ENCODE results near the gene DLD. TPM values are rescaled to one million over a fixed set of nuclear protein-coding genes. Genes with fewer than 3 reads are reported as not detected.
"Not testable (repeated sequence)": the region's sequence is repeated elsewhere in the genome, so short reads cannot be mapped to it uniquely, and the experiment has no call there.

DLD gene
- total RNA-seq, 4 donors from 2014 or later, result 79.3 to 246 (median 148) TPM

DNA sequence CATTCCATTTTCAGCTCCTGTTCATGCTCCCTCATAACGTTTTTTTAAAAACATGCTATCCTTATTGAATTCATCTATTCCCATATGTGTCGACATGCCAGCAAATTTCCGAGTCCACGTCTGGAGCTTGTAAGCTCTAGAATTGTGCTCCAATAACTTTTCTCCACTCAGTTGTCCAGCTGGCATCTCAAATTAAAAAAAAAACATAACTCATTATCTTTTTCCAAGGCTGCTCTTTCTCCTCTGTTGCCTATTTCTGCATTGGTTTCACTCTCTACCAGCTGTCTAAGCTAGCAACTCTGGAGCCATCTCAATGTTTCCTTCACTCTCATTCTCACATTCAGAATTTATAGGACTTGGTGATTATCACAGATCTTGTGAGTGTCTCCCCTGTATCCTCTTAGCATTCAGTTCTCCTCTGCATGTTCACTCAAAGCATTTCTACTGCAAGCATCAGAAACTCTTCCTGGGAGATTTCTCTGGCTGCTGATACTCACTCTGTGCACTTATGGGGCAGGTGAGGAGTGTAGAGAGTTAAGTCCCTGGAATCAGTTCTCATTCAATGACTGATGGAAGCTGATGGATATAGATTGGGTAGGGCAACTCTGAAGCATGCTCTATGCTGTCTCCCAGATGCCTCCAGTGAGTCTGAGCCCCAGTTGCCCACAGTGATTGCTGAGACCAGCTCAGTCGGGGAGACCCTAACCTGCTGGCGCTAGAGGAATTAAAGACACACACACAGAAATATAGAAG is 6.7 kb upstream of the DLD start:
- Histone ChIP-seq H3K4me1 (no peaks in the 10 kb centered on the region), H3K36me3 (no peaks in the 10 kb centered on the region), H3K27ac (no peak overlapping the region), H3K9me3 (no peaks in the 10 kb centered on the region), H3K4me3 (no peak overlapping the region), H3K27me3 (no peaks in the 10 kb centered on the region)
- TF ChIP-seq EP300 (IDR thresholded peaks at IDR 0.05) (no peak), POLR2AphosphoS5 (IDR thresholded peaks at IDR 0.05) (no peak), POLR2A (IDR thresholded peaks at IDR 0.05) (no peak)
- TF ChIP-seq, protein P1, sequence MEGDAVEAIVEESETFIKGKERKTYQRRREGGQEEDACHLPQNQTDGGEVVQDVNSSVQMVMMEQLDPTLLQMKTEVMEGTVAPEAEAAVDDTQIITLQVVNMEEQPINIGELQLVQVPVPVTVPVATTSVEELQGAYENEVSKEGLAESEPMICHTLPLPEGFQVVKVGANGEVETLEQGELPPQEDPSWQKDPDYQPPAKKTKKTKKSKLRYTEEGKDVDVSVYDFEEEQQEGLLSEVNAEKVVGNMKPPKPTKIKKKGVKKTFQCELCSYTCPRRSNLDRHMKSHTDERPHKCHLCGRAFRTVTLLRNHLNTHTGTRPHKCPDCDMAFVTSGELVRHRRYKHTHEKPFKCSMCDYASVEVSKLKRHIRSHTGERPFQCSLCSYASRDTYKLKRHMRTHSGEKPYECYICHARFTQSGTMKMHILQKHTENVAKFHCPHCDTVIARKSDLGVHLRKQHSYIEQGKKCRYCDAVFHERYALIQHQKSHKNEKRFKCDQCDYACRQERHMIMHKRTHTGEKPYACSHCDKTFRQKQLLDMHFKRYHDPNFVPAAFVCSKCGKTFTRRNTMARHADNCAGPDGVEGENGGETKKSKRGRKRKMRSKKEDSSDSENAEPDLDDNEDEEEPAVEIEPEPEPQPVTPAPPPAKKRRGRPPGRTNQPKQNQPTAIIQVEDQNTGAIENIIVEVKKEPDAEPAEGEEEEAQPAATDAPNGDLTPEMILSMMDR (IDR thresholded peaks at IDR 0.05), result no peak
- WGBS, 2 donors (ENCODE audit: low coverage in 1 of 2), result 66 to 67% methylated on average over 4 to 6 of the region's 6 CpGs
- ATAC-seq, result no peak

DNA sequence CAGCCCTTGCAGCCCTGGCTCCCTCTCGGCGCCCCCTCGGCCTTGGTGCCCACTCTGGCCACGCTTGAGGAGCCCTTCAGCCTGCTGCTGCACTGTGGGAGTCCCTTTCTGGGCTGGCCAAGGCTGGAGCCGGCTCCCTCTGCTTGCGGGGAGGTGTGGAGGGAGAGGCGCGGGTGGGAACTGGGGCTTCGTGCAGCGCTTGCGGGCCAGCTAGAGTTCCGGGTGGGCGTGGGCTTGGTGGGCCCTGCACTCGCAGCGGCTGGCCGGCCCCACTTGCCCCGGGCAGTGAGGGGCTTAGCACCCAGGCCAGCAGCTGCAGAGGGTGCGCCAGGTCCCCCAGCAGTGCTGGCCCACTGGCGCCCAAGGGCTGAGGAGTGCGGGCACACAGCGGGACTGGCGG is 3.2 kb upstream of the DLD start:
- H3K4me1 ChIP-seq, result peaks cover 0 to 22% (median 9%) of the 10 kb centered on the region in 3 donors
- not testable (repeated sequence) for H3K9me3 ChIP-seq, ATAC-seq, H3K27ac ChIP-seq, H3K4me3 ChIP-seq, H3K27me3 ChIP-seq, H3K36me3 ChIP-seq
- 40 to 74% methylated on average over 1 to 3 of the region's 22 CpGs for WGBS, 2 donors (ENCODE audit: low coverage in 1 of 2)

DNA sequence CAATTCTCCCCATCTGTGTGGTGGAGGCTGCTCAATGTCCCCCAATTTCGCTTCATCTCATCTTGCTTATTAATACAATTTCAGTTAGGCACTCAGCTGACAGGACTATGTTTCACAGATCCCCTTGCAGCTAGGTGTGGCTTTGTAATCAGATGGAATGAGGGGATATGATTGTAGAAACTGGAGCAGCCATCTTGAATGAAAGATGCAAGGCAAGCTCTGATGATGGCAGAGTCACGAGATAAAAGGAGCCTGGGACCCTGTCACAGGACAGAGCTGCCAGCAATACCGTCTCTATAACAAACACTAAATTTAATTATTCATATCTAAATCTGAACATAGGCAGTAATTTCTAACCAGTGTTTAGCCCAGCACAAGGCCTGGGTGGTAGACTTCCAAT is 991 bp upstream of the DLD start:
- Histone ChIP-seq H3K4me3 (no peak overlapping the region), H3K27ac (peak overlapping the region; percentile 71 to 98 (median 97)), H3K4me1 (peaks cover 0 to 44% (median 18%) of the 10 kb centered on the region in 3 donors), H3K27me3 (no peaks in the 10 kb centered on the region), H3K36me3 (peaks cover 0 to 10% of the 10 kb centered on the region in 2 donors), H3K9me3 (no peaks in the 10 kb centered on the region)
- ATAC-seq, result no peak
- no peak for TF ChIP-seq EP300 (IDR thresholded peaks at IDR 0.05)
- TF ChIP-seq, protein P1 (IDR thresholded peaks at IDR 0.05), result no peak
- TF ChIP-seq POLR2A (IDR thresholded peaks at IDR 0.05), result no peak
- no peak for TF ChIP-seq POLR2AphosphoS5 (IDR thresholded peaks at IDR 0.05)
- WGBS, 2 donors (ENCODE audit: low coverage in 1 of 2), result 34 to 67% methylated on average over 3 of the region's 3 CpGs

DNA sequence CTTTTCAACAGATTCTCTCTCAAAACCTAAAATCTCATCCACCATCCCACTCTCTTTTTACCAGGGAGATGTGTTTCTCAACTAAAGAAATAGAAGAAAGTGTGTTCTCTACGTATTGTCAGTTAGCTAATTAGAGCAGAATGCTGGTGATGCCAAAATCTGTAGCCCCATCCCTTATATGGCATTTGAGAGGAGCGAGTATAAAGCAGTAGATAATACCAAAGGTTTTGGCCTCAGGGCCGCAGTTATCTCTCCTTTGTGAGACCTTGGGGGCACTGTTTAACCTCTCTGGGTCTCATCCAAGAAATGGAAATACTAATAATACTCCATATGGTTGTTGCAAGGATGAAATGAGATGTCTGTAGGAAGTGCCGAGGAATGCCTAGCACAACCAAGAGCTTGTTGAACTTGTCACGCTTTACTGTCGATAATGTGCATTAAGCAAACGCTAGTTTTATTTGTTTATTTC is 456 bp upstream of the DLD start:
- 0 to 1% methylated on average over 7 of the region's 7 CpGs for WGBS, 2 donors (ENCODE audit: low coverage in 1 of 2)
- H3K9me3 ChIP-seq, result no peaks in the 10 kb centered on the region
- peak overlapping the region; percentile 52 to 84 for H3K4me3 ChIP-seq
- peak overlapping the region; percentile 71 to 98 (median 97) for H3K27ac ChIP-seq
- H3K4me1 ChIP-seq, result peaks cover 0 to 48% (median 18%) of the 10 kb centered on the region in 3 donors
- peak; percentile 32 for ATAC-seq
- no peaks in the 10 kb centered on the region for H3K27me3 ChIP-seq
- TF ChIP-seq EP300 (IDR thresholded peaks at IDR 0.05) (no peak), POLR2A (IDR thresholded peaks at IDR 0.05) (no peak), POLR2AphosphoS5 (IDR thresholded peaks at IDR 0.05) (no peak)
- TF ChIP-seq, protein P1 (IDR thresholded peaks at IDR 0.05), result no peak
- H3K36me3 ChIP-seq, result peaks cover 0 to 15% of the 10 kb centered on the region in 2 donors

DNA sequence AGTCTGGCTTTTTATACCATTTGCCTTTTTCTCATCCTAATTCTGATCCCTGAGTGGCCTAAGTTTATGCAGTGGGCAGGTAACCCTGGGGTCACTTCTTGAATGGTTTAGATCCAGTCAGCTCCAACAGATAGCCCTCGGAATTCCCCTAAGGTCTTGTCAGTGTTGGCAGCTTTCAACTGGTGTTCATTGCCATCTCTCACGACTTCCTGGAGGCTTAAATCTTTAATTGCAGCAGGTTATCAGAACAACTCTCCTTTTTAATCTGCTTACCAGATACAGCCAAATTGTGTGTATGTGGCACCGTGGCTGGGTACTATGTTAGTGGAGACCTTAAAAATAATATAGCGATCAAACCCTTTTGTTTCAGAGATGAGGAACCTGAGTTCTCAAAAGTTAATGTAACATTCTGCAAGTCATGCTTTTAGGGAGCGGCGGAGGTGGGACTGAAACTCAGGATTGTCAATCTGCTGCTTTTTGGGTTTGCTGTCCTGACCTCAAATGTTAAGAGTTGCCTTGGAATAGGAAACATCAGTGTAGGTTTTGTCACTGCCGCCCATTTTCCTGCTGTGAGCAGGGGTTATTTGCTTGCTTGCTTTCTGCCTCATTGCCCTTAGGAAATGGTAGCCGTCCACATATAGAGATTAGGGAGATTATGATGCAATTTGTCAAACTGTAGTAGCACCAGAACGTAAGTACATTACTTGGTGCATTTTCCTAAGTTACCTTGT is 818 bp downstream of the DLD start:
- WGBS, 2 donors (ENCODE audit: low coverage in 1 of 2), result 22 to 27% methylated on average over 8 to 9 of the region's 9 CpGs
- H3K27ac ChIP-seq, result peak overlapping the region; percentile 71 to 98 (median 97)
- H3K36me3 ChIP-seq, result peaks cover 0 to 24% of the 10 kb centered on the region in 2 donors
- TF ChIP-seq, protein P1 (IDR thresholded peaks at IDR 0.05), result no peak
- no peak for TF ChIP-seq EP300 (IDR thresholded peaks at IDR 0.05)
- H3K4me3 ChIP-seq, result peak overlapping the region; percentile 52 to 84
- ATAC-seq, result no peak
- H3K9me3 ChIP-seq, result no peaks in the 10 kb centered on the region
- H3K4me1 ChIP-seq, result peaks cover 0 to 61% (median 18%) of the 10 kb centered on the region in 3 donors
- no peaks in the 10 kb centered on the region for H3K27me3 ChIP-seq

DNA sequence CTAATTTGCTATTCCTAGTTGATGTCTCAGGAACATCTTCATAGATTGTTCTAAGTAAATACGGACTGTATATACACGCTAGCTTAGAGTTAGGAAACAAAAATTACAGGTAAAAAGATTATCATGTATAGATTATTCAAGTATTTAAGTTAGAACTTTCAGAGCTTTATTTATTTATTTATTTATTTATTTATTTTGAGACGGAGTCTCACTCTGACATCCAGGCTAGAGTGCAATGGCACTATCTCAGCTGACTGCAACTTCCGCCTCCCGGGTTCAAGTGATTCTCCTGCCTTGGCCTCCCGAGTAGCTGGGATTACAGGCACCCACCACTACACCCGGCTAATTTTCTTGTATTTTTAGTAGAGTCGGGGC is 1.4 kb downstream of the DLD start:
- not testable (repeated sequence) for H3K9me3 ChIP-seq, H3K27me3 ChIP-seq, ATAC-seq
- Histone ChIP-seq H3K4me1 (peaks cover 0 to 67% (median 18%) of the 10 kb centered on the region in 3 donors), H3K27ac (peak overlapping the region in 3 of 4 donors; percentile 97 to 98 (median 97)), H3K36me3 (peaks cover 0 to 28% of the 10 kb centered on the region in 2 donors), H3K4me3 (peak overlapping the region in 1 of 2 donors; percentile 84)
- 77 to 91% methylated on average over 7 to 8 of the region's 8 CpGs for WGBS, 2 donors (ENCODE audit: low coverage in 1 of 2)
